Mesenchymal stem cell (in vitro differentiated cells and primary cell): ENCODE measurements around the gene RIPOR2.

Experiments used
- DNase-seq: peaks from one replicate; pipeline ENCODE4 v3.0.0-alpha.2; 2013
- H2AFZ ChIP-seq: one replicate; pipeline ENCODE4 v1.6.1; 2013; ENCODE audit warnings: low read depth, mild to moderate bottlenecking, control low read depth, inconsistent platforms, low read length, moderate library complexity
- H2AK5ac ChIP-seq: 2 replicates; pipeline ENCODE4 v1.6.1; 2013; ENCODE audit warnings: low read length, moderate library complexity, mild to moderate bottlenecking, inconsistent platforms; ENCODE audit not compliant: severe bottlenecking
- H2BK120ac ChIP-seq: one replicate; pipeline ENCODE4 v1.6.1; 2013; ENCODE audit warnings: low read depth, mild to moderate bottlenecking, inconsistent platforms, low read length, moderate library complexity
- H2BK12ac ChIP-seq, 2 experiments: one replicate each; pipeline ENCODE4 v1.6.1; 2013; ENCODE audit warnings: inconsistent platforms in 2 of 2, low read length in 2 of 2, mild to moderate bottlenecking in 2 of 2, moderate library complexity in 2 of 2, control low read depth in 1 of 2
- H2BK15ac ChIP-seq: one replicate; pipeline ENCODE4 v1.6.1; 2013; ENCODE audit warnings: mild to moderate bottlenecking, low read depth, inconsistent platforms; ENCODE audit not compliant: poor library complexity, severe bottlenecking
- H2BK5ac ChIP-seq: 2 replicates; pipeline ENCODE4 v1.6.1; 2013; ENCODE audit warnings: low read depth, mild to moderate bottlenecking, low read length, control low read depth, inconsistent platforms; ENCODE audit not compliant: poor library complexity, severe bottlenecking
- H3K14ac ChIP-seq, 2 experiments: one replicate each; pipeline ENCODE4 v1.6.1; 2013; ENCODE audit warnings: inconsistent platforms in 2 of 2, low read length in 2 of 2, control low read depth in 1 of 2, mild to moderate bottlenecking in 1 of 2, moderate library complexity in 1 of 2
- H3K18ac ChIP-seq, 2 experiments: one replicate each; pipeline ENCODE4 v1.6.1; 2013; ENCODE audit warnings: inconsistent platforms in 2 of 2, low read length in 2 of 2, control low read depth in 1 of 2, low read depth in 1 of 2, mild to moderate bottlenecking in 1 of 2
- H3K23ac ChIP-seq, 2 experiments: one replicate each; pipeline ENCODE4 v1.6.1; 2013; ENCODE audit warnings: inconsistent platforms in 2 of 2, low read length in 2 of 2, mild to moderate bottlenecking in 2 of 2, moderate library complexity in 2 of 2, control low read depth in 1 of 2
- H3K27ac ChIP-seq: 2 replicates; pipeline ENCODE4 v1.5.1; 2013; ENCODE audit warnings: mild to moderate bottlenecking, moderate library complexity, low read length, control low read depth, inconsistent platforms; ENCODE audit not compliant: poor library complexity, severe bottlenecking
- H3K27me3 ChIP-seq, 2 experiments: 2 replicates each; pipeline versions ENCODE4 v1.6.1 to v1.7.0; 2013; ENCODE audit warnings: low read length in 2 of 2, mild to moderate bottlenecking in 2 of 2, moderate library complexity in 2 of 2, control low read depth in 1 of 2, inconsistent platforms in 1 of 2; ENCODE audit not compliant: control insufficient read depth in 1 of 2, insufficient read depth in 1 of 2
- H3K36me3 ChIP-seq, 2 experiments: 2 replicates each; pipeline versions ENCODE4 v1.6.1 to v1.7.0; 2013; ENCODE audit warnings: low read length in 2 of 2, control low read depth in 1 of 2, inconsistent platforms in 1 of 2, low read depth in 1 of 2, mild to moderate bottlenecking in 1 of 2; ENCODE audit not compliant: insufficient read depth in 2 of 2, control insufficient read depth in 1 of 2
- H3K4ac ChIP-seq, 2 experiments: one replicate each; pipeline ENCODE4 v1.6.1; 2013; ENCODE audit warnings: inconsistent platforms in 2 of 2, low read length in 2 of 2, mild to moderate bottlenecking in 2 of 2, moderate library complexity in 2 of 2, control low read depth in 1 of 2, low read depth in 1 of 2
- H3K4me1 ChIP-seq: 2 replicates; pipeline ENCODE4 v1.6.1; 2013; ENCODE audit warnings: low read depth, low read length, control low read depth; ENCODE audit not compliant: control insufficient read depth, insufficient read depth
- H3K4me2 ChIP-seq: 2 replicates; pipeline ENCODE4 v1.6.1; 2013; ENCODE audit warnings: low read length, mild to moderate bottlenecking, inconsistent platforms; ENCODE audit not compliant: poor library complexity, severe bottlenecking
- H3K4me3 ChIP-seq, 2 experiments: 2 replicates each; pipeline versions ENCODE4 v1.5.1 to v1.7.0; 2013; ENCODE audit warnings: low read length in 2 of 2, mild to moderate bottlenecking in 2 of 2, control low read depth in 1 of 2, low read depth in 1 of 2; ENCODE audit not compliant: insufficient read depth in 1 of 2
- H3K79me1 ChIP-seq: replicated peaks from 2 replicates; pipeline ENCODE4 v1.6.1; 2013; ENCODE audit warnings: mild to moderate bottlenecking, control low read depth, low read length, inconsistent platforms; ENCODE audit not compliant: poor library complexity, severe bottlenecking
- H3K9ac ChIP-seq: 2 replicates; pipeline ENCODE4 v1.7.0; 2013; ENCODE audit warnings: mild to moderate bottlenecking, low read length, moderate library complexity
- H3K9me3 ChIP-seq: 2 replicates; pipeline ENCODE4 v1.7.0; 2013; ENCODE audit warnings: mild to moderate bottlenecking, low read length; ENCODE audit not compliant: control insufficient read depth
- H4K8ac ChIP-seq: one replicate; pipeline ENCODE4 v1.6.1; 2013; ENCODE audit warnings: inconsistent platforms, mild to moderate bottlenecking, low read length, moderate library complexity
- H4K91ac ChIP-seq: one replicate; pipeline ENCODE4 v1.6.1; 2013; ENCODE audit warnings: mild to moderate bottlenecking, low read length, inconsistent platforms
- WGBS: methylation state at CpG from one replicate; pipeline ENCODE4 v1.1.7; 2013; ENCODE audit warnings: mixed read lengths; 5-methylcytosine and 5-hydroxymethylcytosine counted together

The RIPOR2 gene

DNA sequence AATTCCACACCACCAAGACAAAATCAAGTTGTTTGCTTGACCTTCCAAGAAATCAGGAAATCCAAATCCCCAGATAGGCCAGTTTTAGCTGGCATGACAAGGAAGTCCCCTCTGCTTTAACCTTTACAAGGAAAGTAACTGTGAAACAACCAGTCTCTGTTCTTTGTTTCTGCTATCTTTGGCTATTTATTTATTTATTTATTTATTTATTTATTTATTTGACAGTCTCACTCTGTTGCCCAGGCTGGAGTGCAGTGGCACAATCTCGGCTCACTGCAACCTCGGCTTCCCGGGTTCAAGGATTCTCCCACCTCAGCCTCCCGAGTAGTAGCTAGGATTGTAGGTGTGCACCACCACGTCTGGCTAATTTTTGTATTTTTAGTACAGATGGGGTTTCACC is 175.6 kb downstream of the RIPOR2 start:
- Histone ChIP-seq H3K9me3 (no peaks in the 10 kb centered on the region), H3K4ac (no peak overlapping the region), H2AK5ac (no peak overlapping the region), H2BK12ac (no peak overlapping the region), H3K27ac (no peak overlapping the region), H3K23ac (no peak overlapping the region), H2BK5ac (no peak overlapping the region), H3K9ac (no peak overlapping the region), H4K8ac (no peak overlapping the region), H3K4me2 (no peak overlapping the region), H3K4me1 (no peaks in the 10 kb centered on the region), H2BK120ac (no peak overlapping the region), H4K91ac (no peak overlapping the region), H3K14ac (no peak overlapping the region), H2BK15ac (no peak overlapping the region), H3K18ac (no peak overlapping the region), H3K4me3 (no peak overlapping the region), H3K36me3 (no peaks in the 10 kb centered on the region), H3K27me3 (no peaks in the 10 kb centered on the region), H2AFZ (no peak overlapping the region), H3K79me1 (no peaks in the 10 kb centered on the region)
- no peak for DNase-seq
- WGBS, result 96% methylated on average over 5 of the region's 5 CpGs

- no peak overlapping the region for H2BK12ac ChIP-seq
- H3K4me1 ChIP-seq, result no peaks in the 10 kb centered on the region
- no peak overlapping the region for H2BK120ac ChIP-seq
- no peaks in the 10 kb centered on the region for H3K36me3 ChIP-seq
- no peak overlapping the region for H4K91ac ChIP-seq
- no peak overlapping the region for H3K4me3 ChIP-seq
- H3K27ac ChIP-seq, result no peak overlapping the region
- H3K9me3 ChIP-seq, result no peaks in the 10 kb centered on the region
- WGBS, result 93% methylated on average over 3 of the region's 3 CpGs
- no peak overlapping the region for H3K14ac ChIP-seq
- no peak overlapping the region for H2BK15ac ChIP-seq
- no peak overlapping the region for H3K9ac ChIP-seq
- no peak overlapping the region for H3K23ac ChIP-seq
- H2AFZ ChIP-seq, result no peak overlapping the region
- no peaks in the 10 kb centered on the region for H3K27me3 ChIP-seq
- H3K4ac ChIP-seq, result no peak overlapping the region
- no peak overlapping the region for H3K4me2 ChIP-seq
- H3K18ac ChIP-seq, result no peak overlapping the region
- no peaks in the 10 kb centered on the region for H3K79me1 ChIP-seq
- H2AK5ac ChIP-seq, result no peak overlapping the region
- no peak for DNase-seq
- H2BK5ac ChIP-seq, result no peak overlapping the region
- H4K8ac ChIP-seq, result no peak overlapping the region
These were observed 176.0 kb downstream of the RIPOR2 start for GRCh38 chr6:24759718-24760117.

GRCh38 chr6:24757611-24758010 is 178.1 kb downstream of the RIPOR2 start:
- no peak overlapping the region for H3K27ac ChIP-seq
- H3K36me3 ChIP-seq, result no peaks in the 10 kb centered on the region
- no peak overlapping the region for H4K8ac ChIP-seq
- no peak overlapping the region for H2AFZ ChIP-seq
- DNase-seq, result no peak
- no peaks in the 10 kb centered on the region for H3K79me1 ChIP-seq
- H2BK120ac ChIP-seq, result no peak overlapping the region
- no peak overlapping the region for H3K4me3 ChIP-seq
- no peaks in the 10 kb centered on the region for H3K4me1 ChIP-seq
- H3K9me3 ChIP-seq, result no peaks in the 10 kb centered on the region
- no peak overlapping the region for H2AK5ac ChIP-seq
- H3K14ac ChIP-seq, result no peak overlapping the region
- no peak overlapping the region for H2BK12ac ChIP-seq
- no peak overlapping the region for H2BK5ac ChIP-seq
- no peak overlapping the region for H4K91ac ChIP-seq
- H3K27me3 ChIP-seq, result no peaks in the 10 kb centered on the region
- no peak overlapping the region for H2BK15ac ChIP-seq
- WGBS, result 97% methylated on average over 6 of the region's 6 CpGs
- H3K4ac ChIP-seq, result no peak overlapping the region
- no peak overlapping the region for H3K18ac ChIP-seq
- H3K4me2 ChIP-seq, result no peak overlapping the region
- H3K9ac ChIP-seq, result no peak overlapping the region
- H3K23ac ChIP-seq, result no peak overlapping the region

- H3K4ac ChIP-seq, result no peak overlapping the region
- no peak overlapping the region for H3K23ac ChIP-seq
- no peaks in the 10 kb centered on the region for H3K79me1 ChIP-seq
- H3K9ac ChIP-seq, result no peak overlapping the region
- no peak overlapping the region for H2BK5ac ChIP-seq
- no peaks in the 10 kb centered on the region for H3K27me3 ChIP-seq
- no peak overlapping the region for H3K14ac ChIP-seq
- no peak overlapping the region for H3K27ac ChIP-seq
- H2AK5ac ChIP-seq, result no peak overlapping the region
- H3K4me3 ChIP-seq, result no peak overlapping the region
- no peak overlapping the region for H3K18ac ChIP-seq
- H2BK120ac ChIP-seq, result no peak overlapping the region
- no peak overlapping the region for H4K8ac ChIP-seq
- DNase-seq, result no peak
- H2AFZ ChIP-seq, result no peak overlapping the region
- no peaks in the 10 kb centered on the region for H3K9me3 ChIP-seq
- no peak overlapping the region for H2BK12ac ChIP-seq
- no peaks in the 10 kb centered on the region for H3K4me1 ChIP-seq
- H3K4me2 ChIP-seq, result no peak overlapping the region
- H3K36me3 ChIP-seq, result no peaks in the 10 kb centered on the region
- no peak overlapping the region for H2BK15ac ChIP-seq
- H4K91ac ChIP-seq, result no peak overlapping the region
These were observed 180.5 kb downstream of the RIPOR2 start for GRCh38 chr6:24755279-24755678.
